Tibial artery (tissue), 4 donors: ENCODE data around the gene MYO1G.
A peak's percentile ranks its signal among the peaks of the same experiment; 100 is the strongest.

ENCODE experiments used
- DNase-seq, 2 donors: peaks; one replicate each; pipeline ENCODE4 v3.0.0-alpha.2; 2019
- H3K27ac ChIP-seq, 2 donors: fragments of 200-600 bp; sonication (generic) in 1 of 2; 1 replicate in 1 of 2; 2 replicates in 1 of 2; pipeline ENCODE4 v1.5.1; 2018 to 2019; ENCODE audit warnings: mild to moderate bottlenecking in 1 of 2
- H3K27me3 ChIP-seq, 2 donors: fragments of 200-600 bp; sonication (generic) in 1 of 2; one replicate each; pipeline versions ENCODE4 v1.5.1 to v1.6.0; 2016 to 2019
- H3K36me3 ChIP-seq, 3 donors: fragments of 200-600 bp; sonication (generic) in 2 of 3; one replicate each; pipeline ENCODE4 v1.5.1; 2016 to 2019; ENCODE audit warnings: mild to moderate bottlenecking in 2 of 3
- H3K4me1 ChIP-seq, 4 donors: fragments of 200-600 bp; sonication (generic) in 2 of 4; 1 replicate in 3 of 4; 2 replicates in 1 of 4; pipeline ENCODE4 v1.5.1; 2016 to 2019
- H3K4me3 ChIP-seq, 2 donors: fragments of 200-600 bp; sonication (generic) in 1 of 2; 1 replicate in 1 of 2; 2 replicates in 1 of 2; pipeline ENCODE4 v1.5.1; 2018 to 2019; ENCODE audit warnings: mild to moderate bottlenecking in 2 of 2
- H3K9me3 ChIP-seq, 3 donors: fragments of 200-600 bp; sonication (generic) in 1 of 3; one replicate each; pipeline ENCODE4 v1.5.1; 2016 to 2019
- intact Hi-C: fragments of 100-400 bp; cut with DNase I; formaldehyde crosslinking; loops from one replicate; pipeline ENCODE4 v1.15.0; 2023; ENCODE audit warnings: low total_unique reads
- TF ChIP-seq, protein P1 (sequence below), 2 experiments: fragments of 200-600 bp in 1 of 2; fragments of 450-650 bp in 1 of 2; IDR thresholded peaks; one replicate each; pipeline ENCODE4 v1.5.1; 2017 to 2019; ENCODE audit warnings: antibody characterized with exemption in 2 of 2, mild to moderate bottlenecking in 1 of 2, moderate library complexity in 1 of 2

MYO1G gene

DNA sequence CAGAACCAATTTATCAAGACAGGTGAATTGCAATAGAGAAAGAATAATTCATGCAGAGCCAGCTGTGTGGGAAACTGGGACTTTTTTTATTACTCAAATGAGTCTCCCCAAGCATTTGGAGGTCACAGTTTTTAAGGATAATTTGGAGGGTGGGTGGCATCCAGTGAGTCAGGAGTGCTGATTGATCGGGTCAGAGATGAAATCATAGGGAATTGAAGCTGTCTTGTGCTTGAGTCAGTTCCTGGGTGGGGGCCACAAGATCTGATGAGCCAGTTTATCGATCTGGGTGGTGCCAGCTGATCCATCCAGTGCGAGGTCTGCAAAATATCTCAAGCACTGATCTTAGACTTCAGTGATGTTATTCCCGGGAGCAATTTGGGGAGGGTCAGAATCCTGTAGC lies 9.9 kb upstream of the MYO1G start:
- H3K36me3 ChIP-seq = peaks cover 5 to 17% (median 14%) of the 10 kb centered on the region in 3 donors
- peaks cover 0 to 20% (median 17%) of the 10 kb centered on the region in 4 donors for H3K4me1 ChIP-seq
- TF ChIP-seq, protein P1, sequence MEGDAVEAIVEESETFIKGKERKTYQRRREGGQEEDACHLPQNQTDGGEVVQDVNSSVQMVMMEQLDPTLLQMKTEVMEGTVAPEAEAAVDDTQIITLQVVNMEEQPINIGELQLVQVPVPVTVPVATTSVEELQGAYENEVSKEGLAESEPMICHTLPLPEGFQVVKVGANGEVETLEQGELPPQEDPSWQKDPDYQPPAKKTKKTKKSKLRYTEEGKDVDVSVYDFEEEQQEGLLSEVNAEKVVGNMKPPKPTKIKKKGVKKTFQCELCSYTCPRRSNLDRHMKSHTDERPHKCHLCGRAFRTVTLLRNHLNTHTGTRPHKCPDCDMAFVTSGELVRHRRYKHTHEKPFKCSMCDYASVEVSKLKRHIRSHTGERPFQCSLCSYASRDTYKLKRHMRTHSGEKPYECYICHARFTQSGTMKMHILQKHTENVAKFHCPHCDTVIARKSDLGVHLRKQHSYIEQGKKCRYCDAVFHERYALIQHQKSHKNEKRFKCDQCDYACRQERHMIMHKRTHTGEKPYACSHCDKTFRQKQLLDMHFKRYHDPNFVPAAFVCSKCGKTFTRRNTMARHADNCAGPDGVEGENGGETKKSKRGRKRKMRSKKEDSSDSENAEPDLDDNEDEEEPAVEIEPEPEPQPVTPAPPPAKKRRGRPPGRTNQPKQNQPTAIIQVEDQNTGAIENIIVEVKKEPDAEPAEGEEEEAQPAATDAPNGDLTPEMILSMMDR (IDR thresholded peaks at IDR 0.05) = no peak
- no peaks in the 10 kb centered on the region for H3K9me3 ChIP-seq
- H3K27me3 ChIP-seq = no peaks in the 10 kb centered on the region
- H3K27ac ChIP-seq = no peak overlapping the region
- DNase-seq = no peak
- intact Hi-C loops = loop anchor here (10.0 kb wide), 1 partner anchor 384 kb away; the partner anchor contains the start of gene OGDH
- no peak overlapping the region for H3K4me3 ChIP-seq

DNA sequence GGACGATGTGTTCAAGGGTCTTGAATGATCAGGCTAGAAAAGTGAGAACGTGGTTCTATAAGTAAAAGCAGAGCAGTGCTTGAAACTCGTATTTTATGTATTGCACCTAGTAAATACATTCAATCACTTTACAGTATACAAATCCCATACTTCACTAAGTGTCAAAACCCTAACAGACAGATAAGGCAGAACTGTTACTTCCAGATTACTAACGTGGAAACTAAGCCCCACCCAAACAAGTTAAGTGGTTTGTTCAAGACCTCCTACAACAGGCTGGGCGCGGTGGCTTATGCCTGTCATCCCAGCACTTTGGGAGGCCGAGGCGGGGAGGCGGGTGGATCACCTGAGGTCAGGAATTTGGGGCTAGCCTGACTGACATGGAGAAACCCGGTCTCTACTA lies 9.2 kb upstream of the MYO1G start:
- Histone ChIP-seq H3K36me3 (peaks cover 12 to 24% (median 21%) of the 10 kb centered on the region in 3 donors), H3K27ac (no peak overlapping the region), H3K4me1 (peaks cover 0 to 20% (median 17%) of the 10 kb centered on the region in 4 donors), H3K9me3 (no peaks in the 10 kb centered on the region), H3K27me3 (no peaks in the 10 kb centered on the region), H3K4me3 (no peak overlapping the region)
- intact Hi-C loops = loop anchor here (10.0 kb wide), 1 partner anchor 383 kb away; the partner anchor contains the start of gene OGDH
- TF ChIP-seq, protein P1 (IDR thresholded peaks at IDR 0.05) = no peak
- DNase-seq = no peak

DNA sequence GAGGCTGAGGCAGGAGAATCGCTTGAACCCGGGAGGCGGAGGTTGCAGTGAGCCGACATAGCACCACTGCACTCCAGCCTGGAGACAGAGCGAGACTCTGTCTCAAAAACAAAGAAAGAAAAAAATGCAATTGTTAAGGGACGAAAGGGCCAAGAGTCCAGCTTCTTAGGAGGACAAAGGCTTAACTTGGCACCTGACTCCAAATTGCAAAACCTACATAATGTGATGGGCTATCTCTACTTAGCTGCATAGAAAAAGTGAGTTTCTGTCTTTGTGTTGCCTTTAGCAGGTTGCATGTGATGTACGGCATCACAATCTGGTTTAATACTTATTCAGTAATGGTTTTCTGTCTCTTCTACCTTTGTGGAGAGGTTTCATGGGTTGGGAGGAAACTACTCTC lies 8.6 kb upstream of the MYO1G start:
- no peaks in the 10 kb centered on the region for H3K9me3 ChIP-seq
- H3K4me3 ChIP-seq = peak overlapping the region; percentile 56 to 61
- intact Hi-C loops = loop anchor here (10.0 kb wide), 1 partner anchor 383 kb away; the partner anchor contains the start of gene OGDH
- H3K27ac ChIP-seq = peak overlapping the region in 1 of 2 donors; percentile 94
- H3K27me3 ChIP-seq = no peaks in the 10 kb centered on the region
- DNase-seq = no peak
- peaks cover 17 to 29% (median 26%) of the 10 kb centered on the region in 3 donors for H3K36me3 ChIP-seq
- TF ChIP-seq, protein P1 (IDR thresholded peaks at IDR 0.05) = no peak
- H3K4me1 ChIP-seq = peaks cover 0 to 20% (median 17%) of the 10 kb centered on the region in 4 donors

DNA sequence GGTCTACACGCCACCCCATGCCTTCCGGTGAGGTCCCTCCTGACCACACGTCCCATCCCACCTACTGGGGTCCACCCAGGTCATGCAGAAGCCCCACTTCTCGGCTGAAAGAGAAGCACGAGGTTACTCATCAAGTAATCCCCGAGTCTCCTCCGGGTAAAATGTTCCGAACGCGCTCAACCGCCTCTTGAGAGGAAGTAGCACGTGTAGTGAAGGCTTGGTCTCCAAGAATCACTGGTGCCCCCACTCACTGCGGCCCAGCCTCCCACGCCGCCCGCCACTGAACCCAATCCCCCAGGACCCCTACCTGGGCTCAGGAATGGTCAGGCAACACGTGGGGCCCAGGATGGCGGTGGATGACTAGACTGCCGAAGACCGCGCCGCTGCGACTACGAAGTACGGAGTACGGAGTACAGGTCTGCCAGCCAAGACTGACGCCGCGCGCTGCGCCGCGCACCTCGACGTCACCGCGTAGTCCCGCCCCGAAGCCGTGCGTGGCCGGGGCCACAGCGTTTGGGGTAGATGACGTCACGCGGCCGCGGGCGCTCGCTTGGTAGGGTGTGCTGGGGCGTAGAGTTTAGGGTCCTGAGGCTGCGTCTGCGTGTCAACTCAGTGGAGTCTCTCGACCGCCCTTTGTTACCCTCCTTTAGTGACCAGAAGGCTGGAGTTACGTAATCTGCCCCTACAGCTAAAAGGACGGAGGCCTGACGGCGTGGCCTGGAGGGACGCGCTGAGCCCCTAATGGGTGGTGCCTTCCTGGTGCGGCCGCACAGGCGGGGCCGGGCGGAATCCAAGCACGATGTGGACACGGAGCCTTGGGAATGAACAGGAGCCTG lies 7.6 kb upstream of the MYO1G start:
- peak overlapping the region; percentile 56 to 61 for H3K4me3 ChIP-seq
- peaks cover 17 to 39% (median 34%) of the 10 kb centered on the region in 3 donors for H3K36me3 ChIP-seq
- DNase-seq = peak; percentile 88 to 95
- H3K27ac ChIP-seq = peak overlapping the region; percentile 94 to 95
- H3K27me3 ChIP-seq = no peaks in the 10 kb centered on the region
- TF ChIP-seq, protein P1 (IDR thresholded peaks at IDR 0.05) = no peak
- intact Hi-C loops = loop anchor here (10.0 kb wide), 1 partner anchor 382 kb away; the partner anchor contains the start of gene OGDH
- peaks cover 0 to 20% (median 17%) of the 10 kb centered on the region in 4 donors for H3K4me1 ChIP-seq
- H3K9me3 ChIP-seq = no peaks in the 10 kb centered on the region

DNA sequence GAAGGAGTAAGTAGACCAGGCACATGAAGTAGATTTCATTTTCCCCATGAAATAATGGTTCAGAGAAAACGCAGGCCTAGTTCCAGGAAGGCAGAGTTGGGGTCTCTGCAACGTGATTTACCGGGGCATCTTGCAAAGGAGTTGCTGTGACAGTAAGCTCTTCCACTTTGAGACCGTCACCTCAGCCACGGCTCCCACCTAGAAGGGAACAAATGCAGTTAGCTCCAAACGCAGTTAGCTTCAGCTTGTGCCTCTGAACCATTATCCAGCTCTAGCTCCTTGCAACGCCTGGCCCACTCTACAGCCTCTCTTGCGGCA lies 7.0 kb upstream of the MYO1G start:
- Histone ChIP-seq H3K36me3 (peaks cover 17 to 45% (median 40%) of the 10 kb centered on the region in 3 donors), H3K4me1 (peaks cover 0 to 20% (median 17%) of the 10 kb centered on the region in 4 donors), H3K9me3 (no peaks in the 10 kb centered on the region), H3K27me3 (no peaks in the 10 kb centered on the region), H3K4me3 (peak overlapping the region; percentile 56 to 61), H3K27ac (peak overlapping the region; percentile 94 to 95)
- intact Hi-C loops = loop anchor here (10.0 kb wide), 1 partner anchor 381 kb away; the partner anchor contains the start of gene OGDH
- TF ChIP-seq, protein P1 (IDR thresholded peaks at IDR 0.05) = no peak
- no peak for DNase-seq
